CD4-positive, alpha-beta T cell treated with Interleukin-4 for 1 hour (primary cell): ENCODE results near the gene ADD2.
"Not testable (repeated sequence)": the region's sequence is repeated elsewhere in the genome, so short reads cannot be mapped to it uniquely, and the experiment has no call there.

ENCODE experiments used
- DNase-seq, 2 donors: peaks; one replicate each; pipeline ENCODE4 v3.0.0-alpha.2; 2020 to 2022

The ADD2 gene

GRCh38 chr2:70748002-70748784, 19.8 kb downstream of the ADD2 start:
- no peak for DNase-seq

GRCh38 chr2:70747284-70747683, 20.7 kb downstream of the ADD2 start:
- no peak for DNase-seq

- no peak for DNase-seq
These were observed 21.7 kb downstream of the ADD2 start for GRCh38 chr2:70746094-70746974.

- no peak for DNase-seq
These were observed 22.6 kb downstream of the ADD2 start for GRCh38 chr2:70745276-70745825.

GRCh38 chr2:70744397-70744796, 23.6 kb downstream of the ADD2 start:
- no peak for DNase-seq

GRCh38 chr2:70743677-70744076, 24.3 kb downstream of the ADD2 start:
- DNase-seq: no peak

- no peak for DNase-seq
These were observed 24.9 kb downstream of the ADD2 start for GRCh38 chr2:70743068-70743467.

GRCh38 chr2:70739492-70739891, 28.5 kb downstream of the ADD2 start:
- not testable (repeated sequence) for DNase-seq

GRCh38 chr2:70738159-70738558, 29.8 kb downstream of the ADD2 start:
- no peak for DNase-seq

- no peak for DNase-seq
These were observed 32.9 kb downstream of the ADD2 start for GRCh38 chr2:70735071-70735470.

- DNase-seq: no peak
These were observed 34.3 kb downstream of the ADD2 start for GRCh38 chr2:70733646-70734180.

- DNase-seq: no peak
These were observed 35.0 kb downstream of the ADD2 start for GRCh38 chr2:70732766-70733645.

GRCh38 chr2:70730730-70731129, 37.3 kb downstream of the ADD2 start:
- no peak for DNase-seq

GRCh38 chr2:70729647-70730046, 38.4 kb downstream of the ADD2 start:
- no peak for DNase-seq

- DNase-seq: no peak
These were observed 39.9 kb downstream of the ADD2 start for GRCh38 chr2:70728128-70728527.

GRCh38 chr2:70726947-70727725, 40.9 kb downstream of the ADD2 start:
- DNase-seq: no peak

GRCh38 chr2:70725505-70725904, 42.5 kb downstream of the ADD2 start:
- no peak for DNase-seq

GRCh38 chr2:70724366-70724765, 43.6 kb downstream of the ADD2 start:
- no peak for DNase-seq

- DNase-seq: no peak
These were observed 44.6 kb downstream of the ADD2 start for GRCh38 chr2:70723286-70723885.

GRCh38 chr2:70720124-70720523, 47.9 kb downstream of the ADD2 start:
- DNase-seq: no peak

- DNase-seq: no peak
These were observed 48.8 kb downstream of the ADD2 start for GRCh38 chr2:70719231-70719630.
